ENCODE measurements around the gene KIF19. TPM values are rescaled to one million over a fixed set of nuclear protein-coding genes. Genes with fewer than 3 reads are reported as not detected.

KIF19 gene
- total and polyA plus RNA-seq, 10 of the 15 experiments (the other 5 are each of a cell fraction or from before 2014, with no cell fraction given): 0.06 to 0.07 TPM; not detected in 8

- TF ChIP-seq KDM1A (IDR thresholded peaks at IDR 0.05; ENCODE audit: borderline replicate concordance) (no peak), ETV6 (conservative IDR thresholded peaks at IDR 0.05 in 1 of 2, IDR thresholded peaks at IDR 0.05 in 1 of 2; ENCODE audit: borderline replicate concordance in 1 of 2, low read depth in 1 of 2) (peak in 1 of 2 experiments; percentile 5; a peak in 1 of 4 replicates), ZNF207 (IDR thresholded peaks at IDR 0.05; ENCODE audit: borderline replicate concordance) (no peak), SIX5 (IDR thresholded peaks at IDR 0.05; ENCODE audit: low read depth, low read length, severe bottlenecking) (no peak), CBX3 (IDR thresholded peaks at IDR 0.05; ENCODE audit: borderline replicate concordance, low read depth) (no peak), NR2C2 (IDR thresholded peaks at IDR 0.05; ENCODE audit: borderline replicate concordance, control insufficient read depth, insufficient read length, low read depth) (no peak), ZBTB11 (CRISPR knock-in tag; IDR thresholded peaks at IDR 0.05) (no peak), WRNIP1 (IDR thresholded peaks at IDR 0.05; ENCODE audit: borderline replicate concordance, low read depth, low read length) (no peak), PAX5 (IDR thresholded peaks at IDR 0.05; ENCODE audit: borderline replicate concordance, low read depth, low read length) (peak; percentile 38; the same call in 1 of the 2 replicates), JUNB (IDR thresholded peaks at IDR 0.05) (peak; percentile 65), POLR2A (IDR thresholded peaks at IDR 0.05; ENCODE audit: low read depth, low read length) (no peak), RAD51 (IDR thresholded peaks at IDR 0.05) (peak; percentile 79), HDAC2 (IDR thresholded peaks at IDR 0.05) (no peak), LARP7 (IDR thresholded peaks at IDR 0.05) (no peak), ZSCAN29 (IDR thresholded peaks at IDR 0.05) (no peak), MTA2 (IDR thresholded peaks at IDR 0.05; ENCODE audit: low read depth) (peak; percentile 93), RFX5 (IDR thresholded peaks at IDR 0.05; ENCODE audit: low read depth, low read length) (no peak)
- TF ChIP-seq, protein P1, sequence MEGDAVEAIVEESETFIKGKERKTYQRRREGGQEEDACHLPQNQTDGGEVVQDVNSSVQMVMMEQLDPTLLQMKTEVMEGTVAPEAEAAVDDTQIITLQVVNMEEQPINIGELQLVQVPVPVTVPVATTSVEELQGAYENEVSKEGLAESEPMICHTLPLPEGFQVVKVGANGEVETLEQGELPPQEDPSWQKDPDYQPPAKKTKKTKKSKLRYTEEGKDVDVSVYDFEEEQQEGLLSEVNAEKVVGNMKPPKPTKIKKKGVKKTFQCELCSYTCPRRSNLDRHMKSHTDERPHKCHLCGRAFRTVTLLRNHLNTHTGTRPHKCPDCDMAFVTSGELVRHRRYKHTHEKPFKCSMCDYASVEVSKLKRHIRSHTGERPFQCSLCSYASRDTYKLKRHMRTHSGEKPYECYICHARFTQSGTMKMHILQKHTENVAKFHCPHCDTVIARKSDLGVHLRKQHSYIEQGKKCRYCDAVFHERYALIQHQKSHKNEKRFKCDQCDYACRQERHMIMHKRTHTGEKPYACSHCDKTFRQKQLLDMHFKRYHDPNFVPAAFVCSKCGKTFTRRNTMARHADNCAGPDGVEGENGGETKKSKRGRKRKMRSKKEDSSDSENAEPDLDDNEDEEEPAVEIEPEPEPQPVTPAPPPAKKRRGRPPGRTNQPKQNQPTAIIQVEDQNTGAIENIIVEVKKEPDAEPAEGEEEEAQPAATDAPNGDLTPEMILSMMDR (IDR thresholded peaks at IDR 0.05 in 2 of 3, conservative IDR thresholded peaks at IDR 0.05 in 1 of 3; ENCODE audit: control insufficient read depth in 2 of 3, extremely low read depth in 1 of 3, insufficient read depth in 1 of 3, low read depth in 3 of 3, low read length in 3 of 3): no peak
- TF ChIP-seq, protein P2, sequence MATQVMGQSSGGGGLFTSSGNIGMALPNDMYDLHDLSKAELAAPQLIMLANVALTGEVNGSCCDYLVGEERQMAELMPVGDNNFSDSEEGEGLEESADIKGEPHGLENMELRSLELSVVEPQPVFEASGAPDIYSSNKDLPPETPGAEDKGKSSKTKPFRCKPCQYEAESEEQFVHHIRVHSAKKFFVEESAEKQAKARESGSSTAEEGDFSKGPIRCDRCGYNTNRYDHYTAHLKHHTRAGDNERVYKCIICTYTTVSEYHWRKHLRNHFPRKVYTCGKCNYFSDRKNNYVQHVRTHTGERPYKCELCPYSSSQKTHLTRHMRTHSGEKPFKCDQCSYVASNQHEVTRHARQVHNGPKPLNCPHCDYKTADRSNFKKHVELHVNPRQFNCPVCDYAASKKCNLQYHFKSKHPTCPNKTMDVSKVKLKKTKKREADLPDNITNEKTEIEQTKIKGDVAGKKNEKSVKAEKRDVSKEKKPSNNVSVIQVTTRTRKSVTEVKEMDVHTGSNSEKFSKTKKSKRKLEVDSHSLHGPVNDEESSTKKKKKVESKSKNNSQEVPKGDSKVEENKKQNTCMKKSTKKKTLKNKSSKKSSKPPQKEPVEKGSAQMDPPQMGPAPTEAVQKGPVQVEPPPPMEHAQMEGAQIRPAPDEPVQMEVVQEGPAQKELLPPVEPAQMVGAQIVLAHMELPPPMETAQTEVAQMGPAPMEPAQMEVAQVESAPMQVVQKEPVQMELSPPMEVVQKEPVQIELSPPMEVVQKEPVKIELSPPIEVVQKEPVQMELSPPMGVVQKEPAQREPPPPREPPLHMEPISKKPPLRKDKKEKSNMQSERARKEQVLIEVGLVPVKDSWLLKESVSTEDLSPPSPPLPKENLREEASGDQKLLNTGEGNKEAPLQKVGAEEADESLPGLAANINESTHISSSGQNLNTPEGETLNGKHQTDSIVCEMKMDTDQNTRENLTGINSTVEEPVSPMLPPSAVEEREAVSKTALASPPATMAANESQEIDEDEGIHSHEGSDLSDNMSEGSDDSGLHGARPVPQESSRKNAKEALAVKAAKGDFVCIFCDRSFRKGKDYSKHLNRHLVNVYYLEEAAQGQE (IDR thresholded peaks at IDR 0.05; ENCODE audit: low read depth, low read length): no peak
Observed at GRCh38 chr17:74282587-74283370, 43.2 kb upstream of the KIF19 start (continued).
